Effector CD4-positive, alpha-beta T cell (primary cell): ENCODE measurements around the gene KLHL18.
"Not testable (repeated sequence)": the region's sequence is repeated elsewhere in the genome, so short reads cannot be mapped to it uniquely, and the experiment has no call there.

ENCODE experiments used
- DNase-seq: peaks from one replicate; pipeline ENCODE4 v3.0.0-alpha.2; 2020
- total RNA-seq: gene quantifications from one replicate; lab custom pipeline; 2026; lab: John Stamatoyannopoulos, UW

The KLHL18 gene
- 101 reads per million, percentile 83 among the genes with 10 or more reads in this experiment for total RNA-seq

GRCh38 chr3:47282424-47283192 lies at the start of gene KLHL18, which contains the start of gene KIF9:
Gene KLHL18 (plus strand): TSS chr3:47282944. CDS start chr3:47282966, 22 bp downstream.
Gene KIF9 (minus strand): TSS chr3:47282799. CDS start chr3:47277374, 5,425 bp downstream.
- DNase-seq, result peak; percentile 98

DNA sequence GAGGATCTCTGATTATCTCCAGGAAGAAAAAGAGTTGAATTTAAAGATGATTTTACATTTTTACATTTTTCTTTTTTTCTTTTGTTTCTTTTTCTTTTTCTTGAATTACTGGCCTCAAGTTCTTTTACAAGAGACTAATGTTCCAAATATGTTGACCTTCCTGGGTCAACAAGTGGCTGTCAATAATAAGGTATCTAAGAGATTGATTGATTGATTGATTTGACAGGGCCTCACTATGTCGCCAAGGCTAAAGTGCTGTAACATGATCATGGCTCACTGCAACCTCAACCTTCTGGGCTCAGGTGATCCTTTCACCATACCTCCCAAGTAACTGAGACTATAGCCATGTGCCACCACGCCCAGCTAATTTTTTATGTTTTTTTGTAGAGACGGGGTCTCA lies 44.7 kb upstream of the KLHL18 start:
- no peak for DNase-seq

GRCh38 chr3:47239929-47240328 lies 42.8 kb upstream of the KLHL18 start:
- DNase-seq, result no peak

DNA sequence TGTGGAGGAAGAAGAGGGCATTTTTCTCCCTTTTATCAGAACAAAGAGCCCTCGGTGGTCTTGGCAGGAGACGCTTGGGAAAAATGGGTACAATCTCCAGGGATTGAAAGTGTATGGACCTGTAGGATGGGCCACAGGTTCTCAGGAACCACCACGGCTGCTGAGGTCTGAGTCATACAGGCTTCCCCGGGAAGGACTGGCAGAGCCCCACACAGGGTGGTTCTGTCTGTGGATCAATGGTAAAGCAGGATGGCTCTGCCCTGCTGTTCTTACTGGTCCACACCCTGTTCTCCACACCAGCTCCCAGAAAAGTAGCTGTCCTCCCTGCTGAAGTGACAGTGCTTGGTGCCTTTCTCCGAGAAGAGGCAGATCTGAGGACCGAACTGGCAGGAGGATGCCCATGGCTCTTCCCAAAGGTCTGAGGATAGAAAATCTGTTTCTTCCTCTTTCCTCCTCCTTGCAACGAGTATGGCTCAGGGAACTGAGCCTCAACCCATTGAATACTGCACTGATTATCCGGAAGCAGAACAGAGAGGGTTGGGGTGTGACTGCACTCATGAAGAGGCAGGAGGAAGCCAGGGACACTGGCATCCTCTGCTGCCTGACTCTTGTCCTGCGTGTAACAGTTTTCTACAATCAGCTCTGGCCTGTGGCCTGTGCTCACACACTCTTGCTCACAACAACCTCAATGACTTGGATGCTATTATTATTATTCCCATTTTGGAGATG lies 39.2 kb upstream of the KLHL18 start:
- DNase-seq, result no peak

DNA sequence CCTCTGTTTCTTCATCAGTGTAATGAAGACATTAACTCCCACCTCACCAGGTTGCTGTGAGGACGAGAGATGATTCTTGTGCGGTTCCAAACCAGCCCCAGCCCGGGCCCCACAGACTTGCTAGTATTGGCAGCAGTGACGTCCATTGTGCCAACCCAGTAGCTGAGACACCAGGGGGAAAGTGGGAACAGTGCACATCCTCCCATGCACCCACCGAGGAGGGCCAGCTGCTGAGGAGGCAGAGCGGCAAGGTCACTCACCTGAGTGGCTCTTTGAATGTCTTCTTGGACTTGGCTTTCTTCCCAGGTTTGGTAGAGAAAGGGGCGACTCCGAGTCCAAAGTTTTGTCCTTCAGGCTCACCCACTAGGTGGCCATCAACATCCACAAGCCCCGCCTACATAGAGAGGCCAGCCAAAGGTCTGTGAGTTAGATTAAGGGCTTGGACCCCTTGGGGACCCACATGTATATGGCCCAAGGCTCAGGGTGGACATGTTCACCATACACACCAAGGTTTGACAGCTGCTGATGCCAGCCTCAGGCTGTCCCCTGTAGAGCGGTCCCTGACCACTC lies 38.1 kb upstream of the KLHL18 start:
- DNase-seq, result no peak

- DNase-seq, result no peak
These were observed 37.5 kb upstream of the KLHL18 start for GRCh38 chr3:47245271-47245670.

- no peak for DNase-seq
These were observed 35.3 kb upstream of the KLHL18 start for GRCh38 chr3:47247131-47248064.

GRCh38 chr3:47250309-47251060 lies 32.3 kb upstream of the KLHL18 start:
- no peak for DNase-seq

GRCh38 chr3:47251085-47251484 lies 31.7 kb upstream of the KLHL18 start:
- not testable (repeated sequence) for DNase-seq

GRCh38 chr3:47251689-47252088 lies 31.1 kb upstream of the KLHL18 start:
- no peak for DNase-seq

- DNase-seq, result not testable (repeated sequence)
These were observed 26.4 kb upstream of the KLHL18 start for GRCh38 chr3:47256331-47256730.

DNA sequence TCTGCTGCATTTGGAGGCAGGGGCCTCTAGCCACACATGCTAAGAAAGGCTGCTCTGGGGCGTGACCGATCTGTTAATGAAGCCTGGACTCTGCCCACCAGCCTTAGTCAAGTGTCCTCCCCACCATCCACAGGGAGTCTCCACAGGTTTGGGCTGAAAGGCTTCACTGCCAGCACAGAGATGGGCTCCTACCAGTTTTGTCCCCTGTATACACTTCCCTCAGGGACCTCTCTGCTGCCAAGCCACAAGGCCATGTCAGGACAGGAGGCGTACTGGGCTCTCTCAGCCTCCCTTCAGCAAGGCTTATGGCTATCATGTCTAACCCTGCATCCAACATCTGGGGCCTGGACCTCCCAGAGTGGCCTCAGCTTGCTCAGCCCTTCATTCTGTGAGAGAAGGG lies 23.6 kb upstream of the KLHL18 start:
- no peak for DNase-seq

- DNase-seq, result no peak
These were observed 22.1 kb upstream of the KLHL18 start for GRCh38 chr3:47260605-47261004.

GRCh38 chr3:47261301-47261700 lies 21.4 kb upstream of the KLHL18 start:
- no peak for DNase-seq

- no peak for DNase-seq
These were observed 17.7 kb upstream of the KLHL18 start for GRCh38 chr3:47265008-47265407.

DNA sequence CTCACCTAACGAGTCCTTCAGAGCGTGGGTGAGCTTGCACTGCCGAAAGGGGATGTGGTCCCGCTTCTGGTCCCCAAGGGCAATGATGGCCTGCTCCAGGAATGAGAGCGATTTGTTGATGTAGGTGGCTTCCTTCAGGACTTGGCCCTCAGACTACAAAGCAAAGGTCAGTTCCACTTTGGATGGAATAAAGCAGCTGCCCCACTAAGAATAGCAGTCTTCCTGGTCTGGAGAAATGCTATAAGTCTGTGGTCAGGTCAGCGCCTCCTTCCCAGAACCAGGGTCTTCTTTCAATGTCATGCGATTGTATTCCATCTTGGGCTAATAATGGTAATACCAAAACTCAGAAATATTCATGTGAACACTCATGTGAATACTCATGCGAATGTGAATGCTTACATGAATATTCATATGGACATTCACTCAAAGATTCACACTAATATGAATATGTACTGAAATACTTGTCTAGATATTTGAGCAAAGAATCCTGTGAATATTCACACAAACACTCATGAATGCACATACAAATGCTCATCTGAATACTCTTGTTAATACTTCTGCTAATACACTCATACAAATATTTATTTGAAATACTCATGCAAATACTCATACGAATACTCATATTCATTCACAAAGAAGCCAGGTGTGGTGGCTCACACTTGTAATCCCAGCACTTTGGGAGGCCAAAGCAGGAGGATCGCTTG lies 16.9 kb upstream of the KLHL18 start:
- DNase-seq, result no peak

GRCh38 chr3:47266709-47267489 lies 15.8 kb upstream of the KLHL18 start:
- peak; percentile 19 for DNase-seq

GRCh38 chr3:47267490-47267824 lies 15.3 kb upstream of the KLHL18 start:
- no peak for DNase-seq

- no peak for DNase-seq
These were observed 12.2 kb upstream of the KLHL18 start for GRCh38 chr3:47270526-47270925.

DNA sequence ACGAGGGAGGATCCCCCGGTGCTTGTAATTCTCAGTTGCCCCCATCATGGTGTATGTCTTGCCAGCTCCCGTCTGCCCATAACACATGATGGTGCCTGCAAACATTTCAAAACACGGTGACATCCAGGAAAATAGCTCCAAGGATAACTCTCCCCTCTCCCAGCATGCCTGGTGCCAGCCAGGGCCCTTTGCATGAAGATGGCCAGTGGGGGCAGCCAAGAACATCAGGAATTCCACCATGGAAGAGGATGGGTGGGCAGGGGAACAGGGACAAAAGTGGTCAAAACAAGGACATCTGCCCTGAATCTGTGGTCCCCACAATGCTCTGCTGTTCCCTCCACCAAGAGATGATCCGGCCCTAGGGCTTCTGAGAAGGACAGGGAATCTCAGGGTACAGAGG lies 9.2 kb upstream of the KLHL18 start:
- DNase-seq, result no peak
